COLO668 (cell line): ENCODE data around the gene GIGYF1.
"Not testable (repeated sequence)": the region's sequence is repeated elsewhere in the genome, so short reads cannot be mapped to it uniquely, and the experiment has no call there.

Source experiments
- DNase-seq: peaks from one replicate; lab custom pipeline; 2025; ENCODE audit not compliant: unreplicated experiment; lab: John Stamatoyannopoulos, UW

The GIGYF1 gene

DNA sequence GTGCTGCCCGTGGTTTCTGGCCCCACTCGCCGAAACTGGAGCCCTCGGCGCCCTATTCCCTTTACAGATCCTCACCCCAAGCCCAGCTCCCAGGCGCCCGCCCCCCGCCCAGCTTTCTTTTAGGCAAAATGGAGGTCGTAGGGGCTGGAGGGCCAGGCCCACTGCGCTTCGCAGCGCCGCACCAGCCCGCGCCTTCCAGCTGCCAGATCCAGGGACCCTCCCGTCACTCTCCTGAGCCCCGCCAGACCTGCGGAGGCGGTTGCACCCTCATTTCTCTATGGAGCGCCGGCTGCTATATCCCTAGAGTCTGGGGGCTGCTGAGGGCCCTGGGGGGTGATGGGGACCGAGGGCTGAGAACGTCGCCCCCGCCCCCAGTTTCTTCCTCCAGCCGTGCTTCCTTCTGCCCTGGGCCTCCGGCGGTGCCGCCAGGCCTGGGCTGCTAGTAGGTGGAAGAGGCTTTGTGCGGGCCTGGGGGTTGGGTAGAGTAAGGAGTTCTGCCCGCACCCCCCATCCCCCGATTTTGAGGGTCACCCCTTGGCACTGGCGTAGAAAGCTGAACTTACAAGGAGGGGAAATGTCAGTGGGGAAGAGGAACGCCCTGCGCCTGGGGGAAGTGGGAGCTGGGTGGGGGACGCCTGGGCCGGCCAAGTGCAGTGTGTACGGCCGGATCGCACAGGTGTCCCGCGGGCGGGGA lies 19.5 kb downstream of the GIGYF1 start:
- DNase-seq: peak; percentile 48

DNA sequence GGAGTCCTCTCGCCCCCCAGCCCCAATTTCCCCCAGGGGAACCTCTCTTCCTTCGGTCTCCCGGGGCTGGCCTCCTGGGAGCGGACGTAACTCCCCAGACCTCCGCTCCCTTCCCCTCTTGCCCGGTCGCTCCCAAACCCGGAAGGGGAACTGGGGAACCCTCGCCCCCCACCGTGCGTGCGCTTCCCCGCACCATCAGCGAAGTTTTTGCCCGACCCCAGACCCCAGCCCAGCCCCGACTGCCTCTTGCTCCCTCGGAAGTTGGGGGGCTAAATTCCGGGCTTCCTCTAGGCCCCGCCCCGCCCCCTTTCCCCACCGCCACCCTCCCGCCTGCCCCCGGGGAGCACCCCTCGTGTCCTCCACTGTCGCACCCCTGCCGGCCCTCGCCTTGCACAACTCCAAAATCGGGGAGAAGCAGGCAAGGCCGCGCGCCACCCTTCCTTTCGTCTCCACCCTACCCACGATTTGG lies 20.1 kb downstream of the GIGYF1 start:
- peak; percentile 70 for DNase-seq

- peak; percentile 98 for DNase-seq
Observed at GRCh38 chr7:100673302-100673941, 20.6 kb downstream of the GIGYF1 start, which contains the start of gene GNB2. GNB2 (plus strand) TSS chr7:100673740; CDS start chr7:100676266, 2,526 bp downstream.

GRCh38 chr7:100671353-100672327 lies 22.4 kb downstream of the GIGYF1 start:
- no peak for DNase-seq

DNA sequence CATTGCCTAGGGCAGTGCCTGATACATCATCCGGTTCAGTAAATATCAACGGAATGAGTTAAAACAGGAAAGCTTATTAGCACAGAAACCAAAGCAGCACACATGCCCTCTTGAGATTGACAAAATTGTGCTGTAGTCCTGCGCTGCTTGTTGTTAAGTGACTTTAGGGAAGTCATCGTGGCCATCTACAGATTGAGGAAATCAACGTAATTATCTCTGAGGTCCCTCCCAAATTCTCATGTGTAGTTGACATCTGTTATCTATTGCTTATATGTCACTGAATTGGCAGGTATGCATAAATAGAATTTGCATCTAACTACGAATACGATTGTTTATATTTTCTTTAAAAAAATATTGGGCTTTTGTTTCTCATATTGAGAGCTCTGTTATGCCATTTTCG lies 24.0 kb downstream of the GIGYF1 start:
- DNase-seq: no peak

- DNase-seq: not testable (repeated sequence)
Observed at GRCh38 chr7:100669106-100669505, 24.9 kb downstream of the GIGYF1 start.

GRCh38 chr7:100668069-100668449 lies 26.0 kb downstream of the GIGYF1 start:
- no peak for DNase-seq

DNA sequence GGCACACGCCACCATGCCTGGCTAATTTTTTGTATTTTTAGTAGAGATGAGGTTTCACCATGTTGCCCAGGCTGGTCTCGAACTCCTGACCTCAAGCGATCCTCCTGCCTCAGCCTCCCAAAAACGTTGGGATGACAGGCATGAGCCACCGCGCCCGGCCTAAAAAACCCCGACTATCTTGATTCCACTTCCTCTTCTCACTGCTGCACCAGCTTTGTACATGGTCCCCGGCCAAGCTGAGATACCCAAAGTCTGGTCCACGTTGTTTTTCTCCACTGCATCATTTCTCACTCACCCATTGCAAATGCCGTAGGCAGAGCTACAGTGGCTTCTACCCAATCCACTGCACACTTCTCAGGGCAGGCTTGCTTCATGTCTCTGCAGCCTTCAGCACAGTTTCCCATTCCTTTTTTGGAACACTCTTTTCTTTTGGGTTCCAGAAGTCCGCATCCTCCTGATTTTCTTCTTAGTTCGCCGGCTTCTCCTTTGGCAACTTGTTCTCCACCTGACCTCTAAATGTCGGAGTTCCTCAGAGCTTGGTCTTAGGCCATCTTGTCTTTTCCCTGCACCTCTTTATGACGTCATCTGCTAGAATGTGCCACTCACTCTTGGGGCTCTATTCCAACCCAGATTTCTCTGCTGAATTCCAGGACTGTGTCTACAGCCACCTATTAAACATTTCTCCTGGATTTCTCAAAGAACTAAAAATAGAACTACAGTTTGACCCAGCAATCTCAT lies 26.6 kb downstream of the GIGYF1 start:
- DNase-seq: no peak

DNA sequence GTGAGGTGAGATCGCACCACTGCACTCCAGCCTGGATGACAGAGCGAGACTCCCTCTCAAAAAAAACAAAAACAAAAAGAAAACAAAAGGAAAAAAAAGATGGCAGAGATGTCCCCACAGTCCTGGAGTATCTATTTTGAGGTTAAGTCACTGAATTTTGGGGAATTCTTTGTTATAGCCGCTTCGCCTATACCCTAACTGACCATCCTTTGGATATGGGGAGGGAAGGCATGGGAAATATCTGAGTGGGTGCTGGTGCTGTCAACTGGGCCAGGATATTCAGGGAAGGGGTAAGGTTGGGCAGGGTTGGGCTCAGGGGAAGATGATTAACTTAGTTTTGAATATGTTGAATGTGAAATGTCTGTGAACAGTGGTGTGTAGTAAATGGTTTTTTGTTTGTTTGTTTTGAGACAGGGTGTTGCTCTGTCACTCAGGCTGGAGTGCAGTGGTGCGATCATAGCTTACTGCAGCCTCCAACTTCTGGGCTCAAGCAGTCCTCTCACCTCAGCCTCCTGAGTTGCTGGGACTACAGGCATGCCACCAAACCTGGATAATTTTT lies 28.8 kb downstream of the GIGYF1 start:
- DNase-seq: no peak

- not testable (repeated sequence) for DNase-seq
Observed at GRCh38 chr7:100662194-100662776, 31.8 kb downstream of the GIGYF1 start.

DNA sequence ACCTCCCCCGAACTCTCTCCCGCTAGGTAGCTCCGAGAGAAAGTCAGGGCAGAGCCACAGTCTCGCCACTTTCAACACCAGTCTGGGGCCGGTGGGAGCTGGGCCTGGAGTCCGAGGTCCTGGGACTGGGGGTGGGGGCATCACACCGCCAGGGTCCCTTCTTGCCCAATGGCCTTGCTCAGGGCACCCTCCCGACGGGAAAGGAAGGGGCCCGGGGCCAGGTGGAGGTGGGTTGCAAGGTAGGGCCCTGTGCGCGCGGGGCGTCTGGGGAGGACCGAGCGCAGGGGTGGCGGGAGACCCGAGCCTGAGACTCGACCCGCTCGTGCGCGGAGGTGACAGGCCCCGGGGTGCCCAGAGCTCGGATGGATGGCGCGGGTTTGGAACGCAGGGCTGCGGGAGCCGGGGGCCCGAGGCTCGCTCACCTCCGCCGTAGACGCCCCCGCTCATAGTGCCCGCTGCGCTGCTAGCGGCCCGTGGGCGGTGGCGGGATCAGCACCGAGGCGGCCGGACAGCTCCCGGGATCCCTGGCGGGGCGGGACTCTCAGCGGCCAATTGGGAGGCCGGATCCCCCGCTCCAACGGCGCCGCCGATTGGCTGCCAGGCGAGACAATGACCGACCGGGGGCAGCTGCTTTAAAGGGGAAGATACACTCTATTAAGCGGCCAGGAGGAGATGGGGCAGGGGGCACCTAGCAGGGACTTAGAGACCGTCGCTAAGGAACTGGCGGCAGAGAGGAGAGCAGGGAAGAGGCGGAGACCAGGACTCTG lies 38.0 kb downstream of the GIGYF1 start, which contains the start of gene ACTL6B:
ACTL6B (minus strand) TSS at position 541 of the 767 bp plus-strand sequence; CDS start at position 447, 94 bp downstream.
- DNase-seq: peak; percentile 83

DNA sequence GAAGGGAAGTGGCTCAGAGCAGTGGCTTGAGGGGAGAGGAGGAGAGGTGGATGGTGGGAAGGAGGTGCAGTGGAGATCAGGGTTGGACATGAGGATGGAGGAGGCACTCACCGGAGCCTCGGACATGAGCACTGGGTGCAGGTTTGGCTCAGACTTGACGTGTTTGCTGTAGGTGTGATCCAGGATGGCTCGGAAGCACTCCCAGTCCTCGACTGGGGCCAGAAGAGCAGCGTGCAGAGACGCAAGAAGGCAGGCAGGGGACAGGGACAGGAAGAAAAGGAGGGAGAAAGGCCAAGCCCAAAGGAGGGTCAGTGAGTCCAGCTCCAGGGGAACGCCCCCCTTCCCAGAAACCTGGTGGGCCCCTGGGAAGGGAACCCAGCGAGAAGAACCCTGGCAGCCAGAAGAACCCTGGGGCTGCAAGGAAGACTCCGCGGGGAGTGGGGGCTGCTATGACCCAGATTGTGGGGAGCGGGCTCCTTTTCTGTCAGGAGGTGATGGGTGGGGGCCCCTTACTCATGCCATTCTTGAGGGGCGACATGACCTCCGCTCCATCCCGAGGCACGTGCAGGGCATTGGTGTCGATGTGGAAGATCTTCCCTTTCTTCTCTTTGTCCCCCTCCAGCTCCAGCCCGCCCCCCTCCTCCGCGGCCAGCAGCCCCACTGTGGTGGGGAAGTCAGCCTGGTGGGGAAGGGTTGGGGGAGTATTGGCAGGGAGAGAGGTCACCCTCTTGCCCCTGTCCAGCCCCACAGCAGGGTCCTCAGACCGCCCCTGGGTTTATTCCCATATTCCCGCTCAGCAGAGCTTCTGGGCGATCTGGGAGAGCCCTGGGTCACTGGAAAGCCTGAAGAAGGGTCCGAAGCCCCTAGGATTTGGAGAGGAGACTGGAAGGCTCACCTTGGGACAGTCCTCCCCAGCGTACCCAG lies 38.9 kb downstream of the GIGYF1 start:
- no peak for DNase-seq

DNA sequence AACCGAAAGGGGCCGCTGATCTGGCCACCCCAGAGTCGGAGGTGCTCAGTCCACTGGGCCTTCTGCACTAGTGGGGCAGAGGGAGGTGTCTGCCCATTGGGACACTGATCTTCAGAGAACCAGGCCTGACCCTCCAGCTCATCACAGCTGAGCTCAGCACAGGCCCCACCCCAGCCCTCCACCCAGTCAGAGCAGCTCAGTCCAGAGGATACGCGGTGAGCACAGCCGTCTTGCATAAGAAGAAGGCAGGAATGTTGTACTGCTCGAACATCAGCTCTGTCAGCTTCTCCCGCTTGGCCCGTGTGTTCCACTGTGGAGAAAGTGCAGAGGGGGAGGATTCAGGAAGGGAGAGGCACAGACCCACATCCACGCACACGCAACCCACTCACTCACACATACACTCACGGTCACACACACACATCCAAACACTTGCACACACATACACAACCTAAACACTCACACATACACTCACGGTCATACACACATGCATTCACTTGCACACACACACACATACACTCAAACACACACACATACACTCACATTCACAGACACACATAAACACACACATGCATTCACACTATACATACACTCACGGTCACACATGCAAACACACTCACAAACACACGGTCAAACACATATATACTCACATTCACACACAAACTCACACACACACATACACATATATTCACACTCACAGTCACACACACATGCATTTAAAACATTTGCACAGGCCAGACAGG lies 44.1 kb downstream of the GIGYF1 start:
- DNase-seq: no peak

DNA sequence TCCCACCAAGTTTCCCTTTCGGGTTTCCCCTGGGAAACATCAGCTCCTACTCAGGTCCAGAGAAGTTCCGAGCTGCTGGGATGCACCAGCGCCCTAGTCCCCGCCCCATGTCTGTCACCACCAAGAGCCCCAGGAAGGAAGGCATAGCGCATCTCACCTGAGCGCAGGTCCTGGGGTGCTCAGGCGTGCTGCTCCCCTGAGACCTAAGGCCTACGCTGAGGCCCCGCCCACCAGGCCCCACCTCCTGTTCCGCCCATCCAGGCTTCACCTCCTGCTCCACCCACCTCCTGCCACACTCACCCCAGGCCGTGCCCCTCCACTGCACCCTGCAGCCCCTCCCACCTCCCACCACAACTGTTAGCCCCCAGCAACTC lies 51.5 kb downstream of the GIGYF1 start:
- peak; percentile 49 for DNase-seq

- no peak for DNase-seq
Observed at GRCh38 chr7:100641860-100642533, 52.1 kb downstream of the GIGYF1 start.

DNA sequence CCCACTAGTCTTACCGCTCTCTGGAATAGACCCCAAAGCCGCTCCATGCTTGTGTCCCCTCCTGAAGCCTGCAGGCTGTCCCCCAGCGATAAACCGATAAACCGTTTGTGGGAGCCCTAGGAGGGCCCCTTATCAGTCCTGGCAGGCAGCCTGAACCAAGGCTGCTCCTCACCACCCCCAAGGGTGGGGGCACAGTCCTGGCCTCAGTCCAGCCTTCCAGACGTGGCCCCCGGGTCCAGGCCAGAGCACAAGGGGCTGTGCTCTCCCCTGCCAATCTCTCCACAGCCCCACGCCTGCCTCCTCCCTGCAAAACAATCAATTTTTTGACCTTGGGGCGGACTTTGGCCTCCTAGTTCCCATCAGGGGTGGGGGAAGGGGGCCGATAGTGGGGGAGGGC lies 52.6 kb downstream of the GIGYF1 start, which contains the start of gene TFR2:
TFR2 (minus strand) TSS at position 90 of the 397 bp plus-strand sequence; CDS start at position 47, 43 bp downstream.
- DNase-seq: no peak
